Measurements from ENCODE around the gene JRKL. TPM values are rescaled to one million over a fixed set of nuclear protein-coding genes. Genes with fewer than 3 reads are reported as not detected.
"Not testable (repeated sequence)": the region's sequence is repeated elsewhere in the genome, so short reads cannot be mapped to it uniquely, and the experiment has no call there.

Gene JRKL
- total RNA-seq, 1 experiment from 2014 or later: 16.6 TPM

DNA sequence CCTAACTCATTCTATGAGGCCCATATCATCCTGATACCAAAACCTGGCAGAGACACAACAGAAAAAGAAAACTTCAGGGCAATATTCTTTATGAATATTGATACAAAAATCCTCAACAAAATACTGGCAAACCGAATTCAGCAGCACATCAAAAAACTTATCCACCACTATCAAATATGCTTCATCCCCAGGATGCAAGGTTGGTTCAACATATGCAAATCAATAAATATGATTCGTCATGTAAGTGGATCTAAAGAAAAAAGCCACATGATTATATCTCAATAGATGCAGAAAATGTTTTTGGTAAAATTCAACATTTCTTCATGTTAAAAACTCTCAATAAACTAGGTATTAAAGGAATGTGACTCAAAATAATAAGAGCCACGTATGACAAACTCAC lies 40.9 kb downstream of the JRKL start:
- BruUV-seq (replicated peaks): no TSS peak
- CTCF ChIA-PET: no interaction called here
- Mint-ChIP-seq H3K4me3 (ENCODE audit: unreplicated experiment) (no peak overlapping the region), H3K27me3 (ENCODE audit: insufficient read depth, unreplicated experiment) (peaks cover 13% of the 10 kb centered on the region), H3K9me3 (ENCODE audit: unreplicated experiment) (no peaks in the 10 kb centered on the region), H3K4me1 (ENCODE audit: low read depth, unreplicated experiment) (no peaks in the 10 kb centered on the region), H3K27ac (ENCODE audit: unreplicated experiment) (no peak overlapping the region), H3K36me3 (ENCODE audit: insufficient read depth, unreplicated experiment) (no peaks in the 10 kb centered on the region)
- Histone ChIP-seq H3K4me3 (ENCODE audit: low read depth, low read length) (no peak overlapping the region), H3K27me3 (replicated peaks; ENCODE audit: control insufficient read depth, insufficient read depth, low read length) (no peaks in the 10 kb centered on the region), H3K9me3 (peaks cover 3% of the 10 kb centered on the region; the same call in 1 of the 2 replicates), H3K36me3 (ENCODE audit: control insufficient read depth, insufficient read depth, low read length) (no peaks in the 10 kb centered on the region), H3K4me1 (peaks cover 5% of the 10 kb centered on the region; the same call in 1 of the 2 replicates)
- intact Hi-C loops (cut with micrococcal nuclease; ENCODE audit: unreplicated experiment): no loop called here
- TF ChIP-seq, protein P1, sequence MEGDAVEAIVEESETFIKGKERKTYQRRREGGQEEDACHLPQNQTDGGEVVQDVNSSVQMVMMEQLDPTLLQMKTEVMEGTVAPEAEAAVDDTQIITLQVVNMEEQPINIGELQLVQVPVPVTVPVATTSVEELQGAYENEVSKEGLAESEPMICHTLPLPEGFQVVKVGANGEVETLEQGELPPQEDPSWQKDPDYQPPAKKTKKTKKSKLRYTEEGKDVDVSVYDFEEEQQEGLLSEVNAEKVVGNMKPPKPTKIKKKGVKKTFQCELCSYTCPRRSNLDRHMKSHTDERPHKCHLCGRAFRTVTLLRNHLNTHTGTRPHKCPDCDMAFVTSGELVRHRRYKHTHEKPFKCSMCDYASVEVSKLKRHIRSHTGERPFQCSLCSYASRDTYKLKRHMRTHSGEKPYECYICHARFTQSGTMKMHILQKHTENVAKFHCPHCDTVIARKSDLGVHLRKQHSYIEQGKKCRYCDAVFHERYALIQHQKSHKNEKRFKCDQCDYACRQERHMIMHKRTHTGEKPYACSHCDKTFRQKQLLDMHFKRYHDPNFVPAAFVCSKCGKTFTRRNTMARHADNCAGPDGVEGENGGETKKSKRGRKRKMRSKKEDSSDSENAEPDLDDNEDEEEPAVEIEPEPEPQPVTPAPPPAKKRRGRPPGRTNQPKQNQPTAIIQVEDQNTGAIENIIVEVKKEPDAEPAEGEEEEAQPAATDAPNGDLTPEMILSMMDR (IDR thresholded peaks at IDR 0.05; ENCODE audit: insufficient read depth in 1 of 2, low read depth in 1 of 2, low read length in 1 of 2, severe bottlenecking in 1 of 2, unreplicated experiment in 1 of 2): no peak
- no peak for DNase-seq
- POLR2A ChIA-PET: no interaction called here

DNA sequence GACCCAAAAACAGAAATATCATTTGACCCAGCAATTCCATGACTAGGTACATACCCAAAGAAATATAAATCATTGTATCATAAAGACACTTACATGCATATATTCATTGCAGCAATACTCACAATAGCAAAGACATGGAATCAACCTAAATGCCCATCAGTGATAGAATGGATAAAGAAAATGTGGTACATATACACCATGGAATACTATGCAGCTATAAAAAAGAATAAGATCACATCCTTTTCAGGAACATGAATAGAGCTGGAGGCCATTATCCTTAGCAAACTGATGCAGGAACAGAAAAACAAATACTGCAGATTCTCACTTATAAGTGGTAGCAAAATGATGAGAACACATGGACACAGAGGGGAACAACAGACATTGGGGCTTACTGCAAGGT lies 42.8 kb downstream of the JRKL start:
- H3K27me3 Mint-ChIP-seq (ENCODE audit: insufficient read depth, unreplicated experiment): peaks cover 24% of the 10 kb centered on the region
- H3K4me3 Mint-ChIP-seq (ENCODE audit: unreplicated experiment); H3K4me1 ChIP-seq; H3K9me3 ChIP-seq; H3K36me3 ChIP-seq (ENCODE audit: control insufficient read depth, insufficient read depth, low read length); H3K27me3 ChIP-seq (replicated peaks; ENCODE audit: control insufficient read depth, insufficient read depth, low read length); intact Hi-C loops (cut with micrococcal nuclease; ENCODE audit: unreplicated experiment); POLR2A ChIA-PET; DNase-seq; H3K36me3 Mint-ChIP-seq (ENCODE audit: insufficient read depth, unreplicated experiment); H3K4me3 ChIP-seq (ENCODE audit: low read depth, low read length); H3K4me1 Mint-ChIP-seq (ENCODE audit: low read depth, unreplicated experiment); H3K9me3 Mint-ChIP-seq (ENCODE audit: unreplicated experiment); CTCF ChIA-PET; BruUV-seq (replicated peaks); H3K27ac Mint-ChIP-seq (ENCODE audit: unreplicated experiment): not testable (repeated sequence)

Small RNA genes within 50 kb of the gene (microRNA-seq; reads per million reads assigned to microRNA genes)
- gene MIR1260B: not detected

Other genes with a start within 250 kb of the JRKL start
- gene MAML2, start 46.8 kb upstream of the JRKL start, total RNA-seq (2022): 11.5 and 12.2 TPM in 2 replicates
- 38.2 TPM in 2 replicates for gene CCDC82, start 101 bp upstream of the JRKL start, total RNA-seq (2022)